ENCODE measurements around the gene ELF5.

ELF5 gene

GRCh38 chr11:34480314-34480713, 33.3 kb downstream of the ELF5 start:
- TF ChIP-seq ZFX (IDR thresholded peaks at IDR 0.05; ENCODE audit: borderline replicate concordance) (no peak), CTCF (IDR thresholded peaks at IDR 0.05) (no peak)
- no peak overlapping the region for H3K27ac ChIP-seq

GRCh38 chr11:34478845-34479663, 34.5 kb downstream of the ELF5 start:
- no peak for TF ChIP-seq ZFX (IDR thresholded peaks at IDR 0.05; ENCODE audit: borderline replicate concordance)
- no peak overlapping the region for H3K27ac ChIP-seq

GRCh38 chr11:34476849-34477248, 36.7 kb downstream of the ELF5 start:
- no peak for TF ChIP-seq CTCF (IDR thresholded peaks at IDR 0.05)
- no peak for TF ChIP-seq ZFX (IDR thresholded peaks at IDR 0.05; ENCODE audit: borderline replicate concordance)
- no peak overlapping the region for H3K27ac ChIP-seq

GRCh38 chr11:34475656-34476055, 37.9 kb downstream of the ELF5 start:
- no peak for TF ChIP-seq CTCF (IDR thresholded peaks at IDR 0.05)
- TF ChIP-seq ZFX (IDR thresholded peaks at IDR 0.05; ENCODE audit: borderline replicate concordance): no peak
- no peak overlapping the region for H3K27ac ChIP-seq

GRCh38 chr11:34473603-34474169, 39.9 kb downstream of the ELF5 start:
- no peak for TF ChIP-seq ZFX (IDR thresholded peaks at IDR 0.05; ENCODE audit: borderline replicate concordance)
- TF ChIP-seq CTCF (IDR thresholded peaks at IDR 0.05): no peak
- no peak overlapping the region for H3K27ac ChIP-seq

- TF ChIP-seq CTCF (IDR thresholded peaks at IDR 0.05) (peak; percentile 82), ZFX (IDR thresholded peaks at IDR 0.05; ENCODE audit: borderline replicate concordance) (no peak)
- no peak overlapping the region for H3K27ac ChIP-seq
These were observed 45.3 kb downstream of the ELF5 start for GRCh38 chr11:34468209-34468841.

GRCh38 chr11:34466802-34467488, 46.6 kb downstream of the ELF5 start:
- no peak overlapping the region for H3K27ac ChIP-seq
- no peak for TF ChIP-seq ZFX (IDR thresholded peaks at IDR 0.05; ENCODE audit: borderline replicate concordance)
- TF ChIP-seq CTCF (IDR thresholded peaks at IDR 0.05): no peak
